ENCODE measurements around the gene SPPL2A.

- TF ChIP-seq POLR2A (IDR thresholded peaks at IDR 0.05) (no peak), CTCF (IDR thresholded peaks at IDR 0.05 in 8 of 11, conservative IDR thresholded peaks at IDR 0.05 in 3 of 11) (no peak), POLR2AphosphoS5 (IDR thresholded peaks at IDR 0.05) (no peak)
These were observed 95.9 kb downstream of the SPPL2A start for GRCh38 chr15:50669611-50670010.

All from spleen (tissue), 7 donors.